ENCODE measurements around the gene FLT3LG. TPM values are rescaled to one million over a fixed set of nuclear protein-coding genes. Genes with fewer than 3 reads are reported as not detected.
"Not testable (repeated sequence)": the region's sequence is repeated elsewhere in the genome, so short reads cannot be mapped to it uniquely, and the experiment has no call there.

FLT3LG gene
- total and polyA plus RNA-seq, 4 donors, result 1.2 to 5.2 (median 4.5) TPM

DNA sequence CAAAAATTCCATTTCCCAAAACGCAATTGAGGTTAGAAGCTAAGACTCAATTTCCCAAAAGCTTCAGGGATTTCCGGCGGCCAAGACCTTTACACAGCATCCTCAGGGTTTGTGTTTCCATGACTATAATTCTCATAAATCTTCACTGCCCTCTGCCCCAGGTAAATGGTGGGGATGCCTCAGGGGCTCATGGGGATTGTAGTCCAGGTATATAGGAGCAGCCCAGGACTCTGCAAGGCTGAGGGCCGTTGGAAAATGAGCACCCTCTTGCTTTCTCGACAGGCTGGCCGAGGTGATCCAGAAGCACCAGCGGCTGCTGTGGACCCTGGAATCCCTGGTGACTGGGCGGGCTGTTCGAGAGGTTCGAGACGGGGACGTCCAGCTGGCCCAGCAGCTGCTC, 14.6 kb upstream of the FLT3LG start:
- Histone ChIP-seq H3K36me3 (ENCODE audit: control insufficient read depth, insufficient read depth, low read length) (peaks cover 43% of the 10 kb centered on the region), H3K27me3 (ENCODE audit: control insufficient read depth, insufficient read depth, low read length) (no peaks in the 10 kb centered on the region), H3K4me1 (ENCODE audit: control insufficient read depth, insufficient read depth, low read length) (peaks cover 2% of the 10 kb centered on the region), H3K9me3 (ENCODE audit: control insufficient read depth, insufficient read depth, low read length) (no peaks in the 10 kb centered on the region), H3K4me3 (ENCODE audit: low read depth, low read length) (no peak overlapping the region), H3K27ac (ENCODE audit: low read depth, low read length) (no peak overlapping the region)
- DNase-seq (ENCODE audit: low read depth in 4 of 6, low spot score in 6 of 6), result no peak
- WGBS (ENCODE audit: insufficient coverage), result 96% methylated on average over 10 of the region's 12 CpGs

DNA sequence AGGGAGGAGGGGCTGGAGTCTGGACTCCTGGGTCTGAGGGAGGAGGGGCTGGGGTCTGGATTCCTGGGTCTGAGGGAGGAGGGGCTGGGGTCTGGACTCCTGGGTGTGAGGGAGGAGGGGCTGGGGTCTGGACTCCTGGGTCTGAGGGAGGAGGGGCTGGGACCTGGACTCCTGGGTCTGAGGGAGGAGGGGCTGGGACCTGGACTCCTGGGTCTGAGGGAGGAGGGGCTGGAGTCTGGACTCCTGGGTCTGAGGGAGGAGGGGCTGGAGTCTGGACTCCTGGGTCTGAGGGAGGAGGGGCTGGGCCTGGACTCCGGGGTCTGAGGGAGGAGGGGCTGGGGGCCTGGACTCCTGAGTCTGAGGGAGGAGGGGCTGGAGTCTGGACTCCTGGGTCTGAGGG, 12.9 kb upstream of the FLT3LG start:
- H3K27me3 ChIP-seq (ENCODE audit: control insufficient read depth, insufficient read depth, low read length); H3K4me3 ChIP-seq (ENCODE audit: low read depth, low read length); H3K9me3 ChIP-seq (ENCODE audit: control insufficient read depth, insufficient read depth, low read length); H3K4me1 ChIP-seq (ENCODE audit: control insufficient read depth, insufficient read depth, low read length); DNase-seq (ENCODE audit: low read depth in 4 of 6, low spot score in 6 of 6); H3K27ac ChIP-seq (ENCODE audit: low read depth, low read length): not testable (repeated sequence)
- WGBS (ENCODE audit: insufficient coverage), result no CpG with 5 or more reads among the region's 1 CpG
- H3K36me3 ChIP-seq (ENCODE audit: control insufficient read depth, insufficient read depth, low read length), result peaks cover 60% of the 10 kb centered on the region

DNA sequence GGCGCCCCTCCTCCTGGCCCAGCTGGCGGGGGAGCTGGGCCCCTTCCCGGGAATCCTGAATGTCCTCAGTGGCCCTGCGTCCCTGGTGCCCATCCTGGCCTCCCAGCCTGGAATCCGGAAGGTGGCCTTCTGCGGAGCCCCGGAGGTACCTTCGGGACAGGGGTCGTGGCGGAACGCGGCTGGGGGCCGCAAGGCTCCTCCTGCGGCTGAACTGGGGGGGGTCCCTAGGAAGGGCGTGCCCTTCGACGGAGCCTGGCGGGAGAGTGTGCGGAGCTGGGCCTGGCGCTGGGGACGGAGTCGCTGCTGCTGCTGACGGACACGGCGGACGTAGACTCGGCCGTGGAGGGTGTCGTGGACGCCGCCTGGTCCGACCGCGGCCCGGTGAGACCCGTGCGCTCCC, 12.4 kb upstream of the FLT3LG start:
- H3K4me1 ChIP-seq (ENCODE audit: control insufficient read depth, insufficient read depth, low read length), result no peaks in the 10 kb centered on the region
- no peaks in the 10 kb centered on the region for H3K9me3 ChIP-seq (ENCODE audit: control insufficient read depth, insufficient read depth, low read length)
- H3K4me3 ChIP-seq (ENCODE audit: low read depth, low read length), result no peak overlapping the region
- no peak for DNase-seq (ENCODE audit: low read depth in 4 of 6, low spot score in 6 of 6)
- H3K27ac ChIP-seq (ENCODE audit: low read depth, low read length), result no peak overlapping the region
- no peaks in the 10 kb centered on the region for H3K27me3 ChIP-seq (ENCODE audit: control insufficient read depth, insufficient read depth, low read length)
- peaks cover 65% of the 10 kb centered on the region for H3K36me3 ChIP-seq (ENCODE audit: control insufficient read depth, insufficient read depth, low read length)
- WGBS (ENCODE audit: insufficient coverage), result 98% methylated on average over 29 of the region's 37 CpGs

DNA sequence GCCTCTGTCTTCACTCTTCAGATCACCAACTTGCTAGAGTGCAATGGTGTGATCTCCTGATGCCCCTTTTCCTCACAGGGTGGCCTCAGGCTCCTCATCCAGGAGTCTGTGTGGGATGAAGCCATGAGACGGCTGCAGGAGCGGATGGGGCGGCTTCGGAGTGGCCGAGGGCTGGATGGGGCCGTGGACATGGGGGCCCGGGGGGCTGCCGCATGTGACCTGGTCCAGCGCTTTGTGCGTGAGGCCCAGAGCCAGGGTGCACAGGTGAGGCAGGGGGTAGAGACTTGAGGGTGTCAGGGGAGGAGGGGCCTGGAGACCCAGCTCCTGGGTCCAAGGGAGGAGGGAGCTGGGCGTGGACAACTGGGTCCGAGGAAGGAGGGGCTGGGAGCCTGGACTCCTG, 11.5 kb upstream of the FLT3LG start:
- Histone ChIP-seq H3K4me3 (ENCODE audit: low read depth, low read length) (no peak overlapping the region), H3K4me1 (ENCODE audit: control insufficient read depth, insufficient read depth, low read length) (no peaks in the 10 kb centered on the region), H3K27me3 (ENCODE audit: control insufficient read depth, insufficient read depth, low read length) (no peaks in the 10 kb centered on the region), H3K36me3 (ENCODE audit: control insufficient read depth, insufficient read depth, low read length) (peaks cover 71% of the 10 kb centered on the region), H3K27ac (ENCODE audit: low read depth, low read length) (no peak overlapping the region), H3K9me3 (ENCODE audit: control insufficient read depth, insufficient read depth, low read length) (no peaks in the 10 kb centered on the region)
- no peak for DNase-seq (ENCODE audit: low read depth in 4 of 6, low spot score in 6 of 6)
- WGBS (ENCODE audit: insufficient coverage), result 93% methylated on average over 12 of the region's 12 CpGs

DNA sequence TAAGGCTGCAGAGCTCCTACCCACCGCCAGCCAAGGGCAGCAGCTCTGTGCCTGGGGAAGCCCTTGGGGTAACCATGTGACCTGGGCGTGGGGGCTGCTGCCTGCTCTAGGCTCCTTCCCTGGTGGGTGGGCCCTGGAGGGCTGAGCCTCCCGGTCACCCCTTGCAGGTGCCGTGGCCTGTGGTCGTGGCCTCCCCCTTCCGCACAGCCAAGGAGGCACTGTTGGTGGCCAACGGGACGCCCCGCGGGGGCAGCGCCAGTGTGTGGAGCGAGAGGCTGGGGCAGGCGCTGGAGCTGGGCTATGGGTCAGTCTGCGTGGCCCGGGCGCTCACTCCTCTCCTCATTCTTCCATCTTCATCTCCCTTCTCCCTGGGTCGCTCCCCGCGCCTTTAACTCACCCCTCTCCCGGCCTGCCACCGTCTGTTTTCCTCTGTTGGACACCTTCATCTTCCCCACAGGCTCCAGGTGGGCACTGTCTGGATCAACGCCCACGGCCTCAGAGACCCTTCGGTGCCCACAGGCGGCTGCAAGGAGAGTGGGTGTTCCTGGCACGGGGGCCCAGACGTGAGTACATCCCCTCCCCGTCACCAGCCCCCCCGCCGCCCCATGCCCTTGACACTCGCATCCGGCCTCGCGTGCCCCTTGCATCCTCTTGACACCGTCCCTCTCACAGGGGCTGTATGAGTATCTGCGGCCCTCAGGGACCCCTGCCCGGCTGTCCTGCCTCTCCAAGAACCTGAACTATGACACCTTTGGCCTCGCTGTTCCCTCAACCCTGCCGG, 9.9 kb upstream of the FLT3LG start:
- no peak overlapping the region for H3K4me3 ChIP-seq (ENCODE audit: low read depth, low read length)
- no peaks in the 10 kb centered on the region for H3K9me3 ChIP-seq (ENCODE audit: control insufficient read depth, insufficient read depth, low read length)
- H3K36me3 ChIP-seq (ENCODE audit: control insufficient read depth, insufficient read depth, low read length), result peaks cover 75% of the 10 kb centered on the region
- no peak overlapping the region for H3K27ac ChIP-seq (ENCODE audit: low read depth, low read length)
- 89% methylated on average over 33 of the region's 39 CpGs for WGBS (ENCODE audit: insufficient coverage)
- no peaks in the 10 kb centered on the region for H3K4me1 ChIP-seq (ENCODE audit: control insufficient read depth, insufficient read depth, low read length)
- no peaks in the 10 kb centered on the region for H3K27me3 ChIP-seq (ENCODE audit: control insufficient read depth, insufficient read depth, low read length)
- no peak for DNase-seq (ENCODE audit: low read depth in 4 of 6, low spot score in 6 of 6)

DNA sequence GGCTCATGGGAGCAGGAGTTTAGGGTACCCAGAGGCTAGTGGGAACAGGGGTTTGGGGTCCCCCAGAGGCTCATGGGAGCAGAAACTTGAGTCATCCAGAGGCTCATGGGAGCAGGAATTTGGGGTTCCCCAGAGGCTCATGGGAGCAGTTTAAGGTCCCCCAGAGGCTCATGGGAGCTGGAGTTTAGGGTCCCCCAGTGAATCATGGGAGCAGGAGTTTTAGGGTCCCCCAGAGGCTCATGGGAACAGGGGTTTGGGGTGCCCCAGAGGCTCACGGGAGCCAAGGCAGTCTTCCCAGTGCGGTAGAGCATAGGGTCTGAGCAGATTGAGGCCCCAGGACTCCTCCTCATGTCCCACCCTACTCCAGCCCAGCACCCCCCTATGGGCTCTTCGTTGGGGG, 8.6 kb upstream of the FLT3LG start:
- 91% methylated on average over 2 of the region's 3 CpGs for WGBS (ENCODE audit: insufficient coverage)
- Histone ChIP-seq H3K27ac (ENCODE audit: low read depth, low read length) (no peak overlapping the region), H3K4me3 (ENCODE audit: low read depth, low read length) (no peak overlapping the region), H3K36me3 (ENCODE audit: control insufficient read depth, insufficient read depth, low read length) (peaks cover 71% of the 10 kb centered on the region), H3K27me3 (ENCODE audit: control insufficient read depth, insufficient read depth, low read length) (no peaks in the 10 kb centered on the region), H3K4me1 (ENCODE audit: control insufficient read depth, insufficient read depth, low read length) (no peaks in the 10 kb centered on the region), H3K9me3 (ENCODE audit: control insufficient read depth, insufficient read depth, low read length) (no peaks in the 10 kb centered on the region)
- DNase-seq (ENCODE audit: low read depth in 4 of 6, low spot score in 6 of 6), result no peak

DNA sequence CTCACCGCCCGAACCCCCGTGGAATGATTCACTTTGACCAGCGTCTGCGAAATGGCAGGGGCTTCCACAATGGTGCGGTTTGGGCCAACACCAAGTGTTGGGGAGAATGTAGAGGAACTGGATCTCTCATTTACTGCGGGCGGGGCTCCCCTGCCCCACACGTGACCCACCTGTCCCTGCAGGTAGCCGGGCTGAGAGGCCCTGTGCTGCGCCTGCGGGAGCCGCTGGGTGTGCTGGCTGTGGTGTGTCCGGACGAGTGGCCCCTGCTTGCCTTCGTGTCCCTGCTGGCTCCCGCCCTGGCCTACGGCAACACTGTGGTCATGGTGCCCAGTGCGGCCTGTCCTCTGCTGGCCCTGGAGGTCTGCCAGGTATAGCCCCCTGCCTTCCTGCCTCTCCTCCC, 5.8 kb upstream of the FLT3LG start:
- Histone ChIP-seq H3K4me3 (ENCODE audit: low read depth, low read length) (no peak overlapping the region), H3K27me3 (ENCODE audit: control insufficient read depth, insufficient read depth, low read length) (no peaks in the 10 kb centered on the region), H3K27ac (ENCODE audit: low read depth, low read length) (no peak overlapping the region), H3K4me1 (ENCODE audit: control insufficient read depth, insufficient read depth, low read length) (no peaks in the 10 kb centered on the region), H3K36me3 (ENCODE audit: control insufficient read depth, insufficient read depth, low read length) (peaks cover 56% of the 10 kb centered on the region), H3K9me3 (ENCODE audit: control insufficient read depth, insufficient read depth, low read length) (no peaks in the 10 kb centered on the region)
- DNase-seq (ENCODE audit: low read depth in 4 of 6, low spot score in 6 of 6), result no peak
- WGBS (ENCODE audit: insufficient coverage), result 87% methylated on average over 19 of the region's 19 CpGs

DNA sequence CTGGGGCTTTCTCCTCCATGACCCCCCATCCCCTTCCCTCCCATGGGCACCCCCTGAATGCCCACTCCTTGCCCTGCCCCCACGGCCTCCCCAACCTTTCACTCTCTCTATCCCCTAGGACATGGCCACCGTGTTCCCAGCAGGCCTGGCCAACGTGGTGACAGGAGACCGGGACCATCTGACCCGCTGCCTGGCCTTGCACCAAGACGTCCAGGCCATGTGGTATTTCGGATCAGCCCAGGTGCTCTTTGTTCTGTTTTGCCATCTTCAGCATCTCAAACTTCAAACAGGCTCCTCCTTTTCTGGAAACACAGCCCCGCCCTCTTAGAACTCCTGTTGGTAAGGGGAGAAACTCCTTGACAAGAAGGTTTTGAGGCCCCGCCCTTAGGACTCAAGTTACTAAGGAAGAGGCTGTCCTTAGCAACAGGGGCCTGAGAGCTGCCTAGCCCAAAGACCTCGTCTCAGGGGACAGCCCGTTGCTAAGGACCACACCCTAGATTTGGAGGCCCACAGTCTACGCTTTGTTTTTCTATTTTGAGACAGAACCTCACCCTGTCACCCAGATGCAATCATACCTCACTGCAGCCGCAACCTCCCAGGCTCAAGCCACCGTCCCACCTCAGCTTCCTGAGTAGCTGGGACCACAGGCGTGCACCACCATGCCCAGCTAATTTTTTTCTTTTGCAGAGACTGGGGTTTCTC, 5.1 kb upstream of the FLT3LG start:
- no peak overlapping the region for H3K27ac ChIP-seq (ENCODE audit: low read depth, low read length)
- no peaks in the 10 kb centered on the region for H3K9me3 ChIP-seq (ENCODE audit: control insufficient read depth, insufficient read depth, low read length)
- peaks cover 54% of the 10 kb centered on the region for H3K36me3 ChIP-seq (ENCODE audit: control insufficient read depth, insufficient read depth, low read length)
- DNase-seq (ENCODE audit: low read depth in 4 of 6, low spot score in 6 of 6), result peak in 1 of 6 donors; percentile 50
- H3K4me3 ChIP-seq (ENCODE audit: low read depth, low read length), result no peak overlapping the region
- 62% methylated on average over 13 of the region's 15 CpGs for WGBS (ENCODE audit: insufficient coverage)
- no peaks in the 10 kb centered on the region for H3K27me3 ChIP-seq (ENCODE audit: control insufficient read depth, insufficient read depth, low read length)
- peaks cover 6% of the 10 kb centered on the region for H3K4me1 ChIP-seq (ENCODE audit: control insufficient read depth, insufficient read depth, low read length)

DNA sequence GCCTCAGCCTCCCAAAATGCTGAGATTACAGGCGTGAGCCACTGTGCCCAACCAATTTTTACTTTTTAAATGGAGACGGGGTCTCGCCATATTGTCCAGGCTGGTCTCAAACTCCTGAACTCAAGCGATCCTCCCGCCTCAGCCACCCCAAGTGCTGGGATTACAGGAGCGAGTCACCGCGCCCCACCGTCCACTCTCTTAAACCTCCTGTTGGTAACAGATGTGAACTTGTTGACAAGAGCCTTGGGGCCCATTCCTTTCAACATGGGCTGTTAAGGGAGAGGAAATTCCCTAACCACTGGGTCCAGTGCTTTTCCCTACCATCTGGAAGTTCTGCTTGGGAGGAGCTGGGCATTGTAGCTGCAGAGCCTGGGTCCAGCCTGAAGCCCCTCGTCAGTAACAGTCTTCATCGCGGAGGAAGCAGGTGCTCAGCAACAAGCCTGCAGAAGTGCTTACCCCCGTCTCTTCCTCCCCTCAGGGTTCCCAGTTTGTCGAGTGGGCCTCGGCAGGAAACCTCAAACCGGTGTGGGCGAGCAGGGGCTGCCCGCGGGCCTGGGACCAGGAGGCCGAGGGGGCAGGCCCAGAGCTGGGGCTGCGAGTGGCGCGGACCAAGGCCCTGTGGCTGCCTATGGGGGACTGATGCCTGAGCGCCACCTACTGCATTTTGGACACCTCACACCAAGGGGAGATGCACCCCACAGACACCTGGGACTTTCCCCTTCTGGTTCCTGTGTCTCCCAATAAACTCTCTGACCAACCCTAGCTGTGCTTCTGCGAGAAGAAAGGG, 4.0 kb upstream of the FLT3LG start:
- Histone ChIP-seq H3K9me3 (ENCODE audit: control insufficient read depth, insufficient read depth, low read length) (no peaks in the 10 kb centered on the region), H3K27ac (ENCODE audit: low read depth, low read length) (no peak overlapping the region), H3K36me3 (ENCODE audit: control insufficient read depth, insufficient read depth, low read length) (peaks cover 42% of the 10 kb centered on the region), H3K4me3 (ENCODE audit: low read depth, low read length) (no peak overlapping the region), H3K4me1 (ENCODE audit: control insufficient read depth, insufficient read depth, low read length) (peaks cover 13% of the 10 kb centered on the region), H3K27me3 (ENCODE audit: control insufficient read depth, insufficient read depth, low read length) (peaks cover 2% of the 10 kb centered on the region)
- whole genome bisulfite sequencing (ENCODE audit: insufficient coverage), result 92% methylated on average over 18 of the region's 25 CpGs
- DNase-seq (ENCODE audit: low read depth in 4 of 6, low spot score in 6 of 6), result peak in 1 of 6 donors; percentile 31
